HEK293T (cell line): ENCODE measurements around the gene IL1RAP.

Source experiments
- BHLHE40 ChIP-seq: fragments of 450-650 bp; IDR thresholded peaks from 2 replicates; pipeline ENCODE4 v1.6.1; 2016; ENCODE audit warnings: mild to moderate bottlenecking, moderate library complexity, borderline replicate concordance
- FOXA1 ChIP-seq: fragments of 450-650 bp; IDR thresholded peaks from 2 replicates; pipeline ENCODE4 v1.6.1; 2016; ENCODE audit warnings: mild to moderate bottlenecking
- FOXK2 ChIP-seq: fragments of 450-650 bp; IDR thresholded peaks from 2 replicates; pipeline ENCODE4 v1.6.1; 2016; ENCODE audit warnings: mild to moderate bottlenecking
- FOXM1 ChIP-seq: fragments of 450-650 bp; IDR thresholded peaks from 2 replicates; pipeline ENCODE4 v1.6.1; 2017; ENCODE audit warnings: mild to moderate bottlenecking, borderline replicate concordance
- HDGF ChIP-seq: fragments of 450-650 bp; IDR thresholded peaks from 2 replicates; pipeline ENCODE4 v1.6.1; 2017; ENCODE audit warnings: antibody characterized with exemption, borderline replicate concordance
- LEF1 ChIP-seq: fragments of 450-650 bp; IDR thresholded peaks from 2 replicates; pipeline ENCODE4 v1.6.1; 2017; ENCODE audit warnings: mild to moderate bottlenecking, borderline replicate concordance
- NFRKB ChIP-seq: fragments of 450-650 bp; IDR thresholded peaks from 2 replicates; pipeline ENCODE4 v1.6.1; 2016; ENCODE audit warnings: mild to moderate bottlenecking, moderate library complexity
- SP1 ChIP-seq: fragments of 450-650 bp; IDR thresholded peaks from 2 replicates; pipeline ENCODE4 v1.6.1; 2017

DNA sequence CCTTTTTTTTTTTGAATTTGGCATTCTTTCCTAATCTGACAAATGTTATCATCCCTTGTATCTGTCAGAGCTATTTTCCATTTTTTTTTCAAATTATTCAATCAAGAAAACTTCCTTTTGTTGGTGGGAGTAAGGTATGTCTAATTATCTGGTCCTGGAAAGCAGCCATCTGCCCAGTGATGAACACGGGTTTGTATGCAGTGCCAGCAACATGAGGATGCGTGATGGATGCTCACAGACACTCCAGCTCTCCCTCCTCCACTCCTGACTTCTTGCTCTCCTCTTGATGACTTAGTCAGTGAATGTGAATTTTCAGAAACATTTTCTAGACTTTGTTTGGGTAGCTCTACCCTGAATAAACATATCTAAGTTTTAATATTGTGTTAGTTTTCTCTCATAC lies 79.2 kb downstream of the IL1RAP start:
- TF ChIP-seq BHLHE40 (no peak), LEF1 (no peak), NFRKB (no peak), FOXK2 (no peak), FOXA1 (no peak), FOXM1 (no peak), SP1 (no peak), HDGF (no peak)
